ENCODE measurements around the gene PLXNA2.

- TF ChIP-seq CTCF (IDR thresholded peaks at IDR 0.05), result no peak
- no peak for TF ChIP-seq POLR2A (IDR thresholded peaks at IDR 0.05)
Measured at GRCh38 chr1:208117409-208117808, 126.8 kb downstream of the PLXNA2 start.

Measured in esophagus squamous epithelium (tissue), 4 donors.